ENCODE measurements around the gene RGP1.
A peak's percentile ranks its signal among the peaks of the same experiment; 100 is the strongest.

The RGP1 gene

DNA sequence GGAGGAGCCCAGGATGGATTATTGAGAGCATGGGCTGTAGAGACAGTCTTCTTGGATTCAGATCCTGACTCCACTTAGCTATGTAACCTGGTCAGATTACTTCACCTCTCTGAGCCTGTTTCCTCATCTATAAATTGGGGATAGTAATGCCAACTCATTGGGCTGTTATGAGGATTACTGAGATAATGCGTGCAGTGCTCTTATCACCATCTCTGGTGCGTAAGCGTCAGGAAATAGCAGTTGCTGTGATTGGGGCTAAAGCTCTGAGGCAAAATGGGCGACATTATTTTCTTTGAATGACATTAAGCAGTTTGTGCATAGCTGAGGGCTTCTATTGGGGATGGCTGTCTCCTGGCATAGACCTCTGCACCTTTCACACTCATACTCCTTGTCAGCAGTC, 6.0 kb downstream of the RGP1 start (continued):
- TF ChIP-seq, protein P1, sequence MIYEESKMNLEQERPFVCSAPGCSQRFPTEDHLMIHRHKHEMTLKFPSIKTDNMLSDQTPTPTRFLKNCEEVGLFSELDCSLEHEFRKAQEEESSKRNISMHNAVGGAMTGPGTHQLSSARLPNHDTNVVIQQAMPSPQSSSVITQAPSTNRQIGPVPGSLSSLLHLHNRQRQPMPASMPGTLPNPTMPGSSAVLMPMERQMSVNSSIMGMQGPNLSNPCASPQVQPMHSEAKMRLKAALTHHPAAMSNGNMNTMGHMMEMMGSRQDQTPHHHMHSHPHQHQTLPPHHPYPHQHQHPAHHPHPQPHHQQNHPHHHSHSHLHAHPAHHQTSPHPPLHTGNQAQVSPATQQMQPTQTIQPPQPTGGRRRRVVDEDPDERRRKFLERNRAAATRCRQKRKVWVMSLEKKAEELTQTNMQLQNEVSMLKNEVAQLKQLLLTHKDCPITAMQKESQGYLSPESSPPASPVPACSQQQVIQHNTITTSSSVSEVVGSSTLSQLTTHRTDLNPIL (CRISPR knock-in tag; IDR thresholded peaks at IDR 0.05; ENCODE audit: low read depth) = no peak

DNA sequence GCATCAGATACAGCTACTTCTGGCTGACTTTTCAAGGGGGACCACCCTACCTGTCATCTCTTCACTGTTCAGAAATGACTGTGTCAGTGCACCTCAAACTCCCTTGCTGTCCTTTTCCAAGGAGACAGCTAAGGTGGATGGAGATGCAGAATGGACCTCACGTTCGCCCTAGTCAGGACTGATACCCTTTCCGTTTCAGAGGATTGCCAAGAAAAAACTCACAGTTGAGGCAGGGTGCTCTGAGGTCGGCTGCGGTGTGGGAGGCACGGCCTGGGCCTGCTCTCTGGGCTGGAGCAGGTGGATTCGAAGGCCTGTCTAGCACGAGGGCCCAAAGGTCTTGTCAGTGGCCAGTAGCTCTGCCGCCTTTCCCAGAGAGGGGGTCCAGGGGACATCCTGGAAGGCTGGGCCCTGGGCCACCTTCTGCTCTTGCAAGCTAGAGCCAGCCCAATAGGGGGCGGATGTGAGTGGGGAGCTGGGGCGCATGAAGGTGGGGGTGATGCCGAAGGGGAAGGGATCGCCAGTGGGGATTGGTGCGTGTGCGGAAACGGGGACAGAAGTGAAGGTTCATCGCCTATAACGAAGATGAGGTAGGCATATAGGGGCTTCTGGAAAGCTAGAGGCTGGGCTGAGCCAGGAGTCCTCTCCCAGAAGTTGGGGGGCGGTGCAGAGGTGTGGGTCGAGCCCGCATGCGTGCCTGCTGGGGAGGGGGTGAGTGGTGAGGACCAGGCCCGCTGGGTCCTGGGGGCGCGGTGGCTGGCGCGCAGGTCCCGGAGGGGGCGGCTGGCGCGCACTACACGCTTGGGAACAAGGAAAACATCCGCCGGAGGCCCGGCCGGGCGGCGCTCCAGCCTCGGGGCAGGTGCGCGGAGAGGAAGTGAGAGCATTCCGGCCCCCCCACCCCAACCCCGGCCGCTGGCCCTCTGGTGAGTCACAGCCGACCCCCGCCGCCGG, 7.5 kb downstream of the RGP1 start:
- TF ChIP-seq CSDC2 (CRISPR knock-in tag; IDR thresholded peaks at IDR 0.05) (no peak), SNAI2 (CRISPR knock-in tag; IDR thresholded peaks at IDR 0.05) (0 out of 2 replicates have a peak, but pooled peaks have one; percentile 24), POU6F1 (CRISPR knock-in tag; IDR thresholded peaks at IDR 0.05; ENCODE audit: borderline replicate concordance, low read depth) (no peak), ZNF565 (CRISPR knock-in tag; conservative IDR thresholded peaks at IDR 0.05; ENCODE audit: low read depth) (no peak), PATZ1 (CRISPR knock-in tag; IDR thresholded peaks at IDR 0.05; ENCODE audit: borderline replicate concordance) (no peak), ISL1 (CRISPR knock-in tag; IDR thresholded peaks at IDR 0.05) (no peak), BACH2 (CRISPR knock-in tag; IDR thresholded peaks at IDR 0.05; ENCODE audit: borderline replicate concordance) (no peak), ZC3H10 (CRISPR knock-in tag; IDR thresholded peaks at IDR 0.05) (no peak), RARB (CRISPR knock-in tag; IDR thresholded peaks at IDR 0.05) (no peak), ZNF70 (CRISPR knock-in tag; IDR thresholded peaks at IDR 0.05) (no peak), GLIS3 (CRISPR knock-in tag; IDR thresholded peaks at IDR 0.05) (peak; percentile 65; the same call in 1 of the 2 replicates), OSR1 (CRISPR knock-in tag; IDR thresholded peaks at IDR 0.05) (no peak), ZFP30 (CRISPR knock-in tag; IDR thresholded peaks at IDR 0.05) (no peak)
- TF ChIP-seq, protein P1 (CRISPR knock-in tag; IDR thresholded peaks at IDR 0.05; ENCODE audit: low read depth) = no peak
- peak; percentile 84 for ATAC-seq

- ATAC-seq = peak; percentile 79
- TF ChIP-seq ISL1 (CRISPR knock-in tag; IDR thresholded peaks at IDR 0.05) (no peak), ARNTL (CRISPR knock-in tag; IDR thresholded peaks at IDR 0.05; ENCODE audit: borderline replicate concordance, low read depth) (no peak), PPARA (CRISPR knock-in tag; IDR thresholded peaks at IDR 0.05; ENCODE audit: borderline replicate concordance) (no peak), TCF4 (CRISPR knock-in tag; IDR thresholded peaks at IDR 0.05; ENCODE audit: borderline replicate concordance) (no peak), ZC3H10 (CRISPR knock-in tag; IDR thresholded peaks at IDR 0.05) (no peak), BACH2 (CRISPR knock-in tag; IDR thresholded peaks at IDR 0.05; ENCODE audit: borderline replicate concordance) (no peak), CSDC2 (CRISPR knock-in tag; IDR thresholded peaks at IDR 0.05) (no peak), PATZ1 (CRISPR knock-in tag; IDR thresholded peaks at IDR 0.05; ENCODE audit: borderline replicate concordance) (no peak), ZNF8 (CRISPR knock-in tag; IDR thresholded peaks at IDR 0.05) (no peak), ZNF70 (CRISPR knock-in tag; IDR thresholded peaks at IDR 0.05) (no peak), TOX (CRISPR knock-in tag; IDR thresholded peaks at IDR 0.05; ENCODE audit: borderline replicate concordance) (no peak), ZNF565 (CRISPR knock-in tag; conservative IDR thresholded peaks at IDR 0.05; ENCODE audit: low read depth) (no peak), ZFP3 (CRISPR knock-in tag; IDR thresholded peaks at IDR 0.05) (no peak), GLIS3 (CRISPR knock-in tag; IDR thresholded peaks at IDR 0.05) (no peak), SNAI2 (CRISPR knock-in tag; IDR thresholded peaks at IDR 0.05) (no peak), RARB (CRISPR knock-in tag; IDR thresholded peaks at IDR 0.05) (no peak)
- TF ChIP-seq, protein P2, sequence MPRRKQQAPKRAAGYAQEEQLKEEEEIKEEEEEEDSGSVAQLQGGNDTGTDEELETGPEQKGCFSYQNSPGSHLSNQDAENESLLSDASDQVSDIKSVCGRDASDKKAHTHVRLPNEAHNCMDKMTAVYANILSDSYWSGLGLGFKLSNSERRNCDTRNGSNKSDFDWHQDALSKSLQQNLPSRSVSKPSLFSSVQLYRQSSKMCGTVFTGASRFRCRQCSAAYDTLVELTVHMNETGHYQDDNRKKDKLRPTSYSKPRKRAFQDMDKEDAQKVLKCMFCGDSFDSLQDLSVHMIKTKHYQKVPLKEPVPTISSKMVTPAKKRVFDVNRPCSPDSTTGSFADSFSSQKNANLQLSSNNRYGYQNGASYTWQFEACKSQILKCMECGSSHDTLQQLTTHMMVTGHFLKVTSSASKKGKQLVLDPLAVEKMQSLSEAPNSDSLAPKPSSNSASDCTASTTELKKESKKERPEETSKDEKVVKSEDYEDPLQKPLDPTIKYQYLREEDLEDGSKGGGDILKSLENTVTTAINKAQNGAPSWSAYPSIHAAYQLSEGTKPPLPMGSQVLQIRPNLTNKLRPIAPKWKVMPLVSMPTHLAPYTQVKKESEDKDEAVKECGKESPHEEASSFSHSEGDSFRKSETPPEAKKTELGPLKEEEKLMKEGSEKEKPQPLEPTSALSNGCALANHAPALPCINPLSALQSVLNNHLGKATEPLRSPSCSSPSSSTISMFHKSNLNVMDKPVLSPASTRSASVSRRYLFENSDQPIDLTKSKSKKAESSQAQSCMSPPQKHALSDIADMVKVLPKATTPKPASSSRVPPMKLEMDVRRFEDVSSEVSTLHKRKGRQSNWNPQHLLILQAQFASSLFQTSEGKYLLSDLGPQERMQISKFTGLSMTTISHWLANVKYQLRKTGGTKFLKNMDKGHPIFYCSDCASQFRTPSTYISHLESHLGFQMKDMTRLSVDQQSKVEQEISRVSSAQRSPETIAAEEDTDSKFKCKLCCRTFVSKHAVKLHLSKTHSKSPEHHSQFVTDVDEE (CRISPR knock-in tag; IDR thresholded peaks at IDR 0.05) = no peak
Observed at GRCh38 chr9:35757226-35757891, 8.3 kb downstream of the RGP1 start.
